ENCODE measurements around the gene SORL1.
"Not testable (repeated sequence)": the region's sequence is repeated elsewhere in the genome, so short reads cannot be mapped to it uniquely, and the experiment has no call there.

Gene SORL1

GRCh38 chr11:121567995-121568394 lies 115.9 kb downstream of the SORL1 start:
- DNase-seq = no peak

DNA sequence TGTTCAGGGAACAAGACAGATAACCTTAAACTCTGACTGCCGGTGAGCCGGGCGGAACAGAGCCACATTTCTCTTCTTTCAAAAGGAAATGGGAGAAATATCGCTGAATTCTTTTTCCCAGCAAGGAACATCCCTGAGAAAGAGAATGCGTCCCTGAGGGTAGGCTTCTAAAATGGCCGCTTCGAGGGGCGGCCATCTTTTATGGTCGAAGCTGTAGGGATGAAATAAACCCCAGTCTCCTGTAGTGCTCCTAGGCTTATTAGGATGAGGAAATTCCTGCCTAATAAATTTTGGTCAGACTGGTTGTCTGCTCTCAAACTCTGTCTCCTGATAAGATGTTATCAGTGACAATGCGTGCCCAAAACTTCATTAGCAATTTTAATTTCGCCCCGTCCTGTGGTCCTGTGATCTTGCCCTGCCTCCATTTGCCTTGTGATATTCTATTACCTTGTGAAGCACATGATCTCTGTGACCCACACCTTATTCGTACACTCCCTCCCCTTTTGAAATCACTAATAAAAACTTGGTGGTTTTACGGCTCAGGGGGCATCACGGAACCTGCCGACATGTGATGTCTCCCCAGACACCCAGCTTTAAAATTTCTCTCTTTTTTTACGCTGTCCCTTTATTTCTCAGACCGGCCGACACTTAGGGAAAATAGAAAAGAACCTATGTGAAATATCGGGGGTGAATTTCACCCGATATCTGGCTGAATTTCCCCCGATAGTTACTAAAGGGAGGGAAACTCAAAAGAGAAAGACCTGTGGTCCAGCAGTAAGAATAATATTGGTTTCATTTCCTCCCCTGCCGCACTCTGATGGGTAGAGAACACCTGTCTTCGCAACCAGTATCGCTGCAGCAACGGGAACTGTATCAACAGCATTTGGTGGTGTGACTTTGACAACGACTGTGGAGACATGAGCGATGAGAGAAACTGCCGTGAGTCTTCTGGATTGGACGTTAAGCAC lies 117.5 kb downstream of the SORL1 start:
- DNase-seq = not testable (repeated sequence)

DNA sequence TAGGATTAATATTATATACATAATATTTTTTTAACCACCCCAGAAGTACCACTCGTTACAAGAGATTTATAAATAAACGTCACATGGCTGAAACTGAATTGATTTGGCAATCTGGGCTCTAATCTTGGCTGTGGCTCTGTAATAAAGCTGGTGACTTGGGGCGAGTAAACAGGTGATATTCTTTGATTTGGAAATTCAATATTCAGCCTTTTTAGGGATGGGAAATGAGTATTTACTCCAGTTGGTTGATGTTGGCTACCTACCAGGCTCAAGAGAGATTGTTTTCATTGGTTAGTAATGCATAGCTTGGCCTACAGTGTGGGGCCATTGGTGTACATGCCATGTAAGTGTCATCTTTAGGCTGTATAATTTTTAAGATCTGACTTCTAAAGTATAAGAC lies 118.3 kb downstream of the SORL1 start:
- no peak for DNase-seq

DNA sequence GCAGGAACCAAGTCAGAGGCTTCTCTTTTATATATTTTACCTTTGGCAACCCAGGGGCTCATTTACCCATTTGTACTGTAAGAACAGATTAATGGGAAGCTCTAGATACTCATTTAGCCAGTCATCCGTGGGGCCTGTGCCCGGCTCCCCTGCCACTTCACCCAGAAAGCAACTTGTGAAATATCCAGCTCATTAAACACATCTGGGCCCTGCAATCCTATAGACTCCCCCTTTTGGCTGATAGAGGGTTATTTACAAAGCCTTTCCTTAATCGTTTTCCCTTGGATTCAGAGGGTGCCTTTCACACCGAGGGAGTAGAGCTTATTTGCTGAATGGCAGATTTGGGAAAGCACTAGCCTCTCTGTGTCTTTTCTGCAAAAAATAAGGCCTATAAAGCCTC lies 119.4 kb downstream of the SORL1 start:
- DNase-seq = peak; percentile 65

DNA sequence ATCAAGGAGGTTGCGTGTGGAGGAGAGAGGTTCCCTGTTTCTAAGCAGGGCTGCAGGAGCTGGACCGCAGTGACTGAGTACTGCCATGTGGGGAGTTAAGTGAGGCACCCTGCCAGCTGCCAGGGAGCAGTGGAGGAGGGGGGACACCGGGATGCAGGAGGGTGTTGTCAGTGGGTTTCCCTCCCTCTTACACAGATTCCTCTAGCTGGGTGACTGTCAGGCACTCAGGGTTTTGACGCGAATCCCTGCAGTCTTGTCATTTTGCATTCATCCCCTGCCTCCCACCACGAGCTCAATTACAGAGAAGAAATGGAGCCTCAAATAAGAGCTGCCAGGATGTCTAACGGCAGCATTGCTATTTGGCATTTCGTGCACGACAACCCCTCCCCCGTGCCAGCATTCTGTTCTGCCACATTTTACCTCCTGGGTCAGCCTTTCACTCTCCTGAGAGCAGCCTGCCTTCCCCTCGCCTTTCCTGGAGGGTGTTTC lies 120.5 kb downstream of the SORL1 start:
- DNase-seq = peak; percentile 23

DNA sequence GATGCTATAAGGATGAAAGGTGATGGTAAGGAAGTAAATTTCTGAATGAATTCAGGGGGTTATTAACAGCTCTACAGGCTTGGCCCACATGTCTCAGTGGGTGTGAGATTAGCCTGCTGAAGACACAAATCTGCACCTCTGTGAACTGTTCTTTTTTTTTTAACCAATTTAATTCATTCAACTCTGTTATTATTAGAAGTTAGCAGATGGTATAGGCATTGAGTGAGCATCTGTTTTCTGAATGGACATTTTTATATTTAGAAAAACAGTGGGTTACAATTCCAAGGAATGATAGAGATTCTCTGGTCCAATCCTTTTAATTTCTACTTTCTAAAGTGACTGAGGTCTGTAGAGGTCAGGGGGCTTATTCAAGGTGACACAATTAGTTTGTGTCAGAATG lies 122.7 kb downstream of the SORL1 start:
- DNase-seq = peak; percentile 8

DNA sequence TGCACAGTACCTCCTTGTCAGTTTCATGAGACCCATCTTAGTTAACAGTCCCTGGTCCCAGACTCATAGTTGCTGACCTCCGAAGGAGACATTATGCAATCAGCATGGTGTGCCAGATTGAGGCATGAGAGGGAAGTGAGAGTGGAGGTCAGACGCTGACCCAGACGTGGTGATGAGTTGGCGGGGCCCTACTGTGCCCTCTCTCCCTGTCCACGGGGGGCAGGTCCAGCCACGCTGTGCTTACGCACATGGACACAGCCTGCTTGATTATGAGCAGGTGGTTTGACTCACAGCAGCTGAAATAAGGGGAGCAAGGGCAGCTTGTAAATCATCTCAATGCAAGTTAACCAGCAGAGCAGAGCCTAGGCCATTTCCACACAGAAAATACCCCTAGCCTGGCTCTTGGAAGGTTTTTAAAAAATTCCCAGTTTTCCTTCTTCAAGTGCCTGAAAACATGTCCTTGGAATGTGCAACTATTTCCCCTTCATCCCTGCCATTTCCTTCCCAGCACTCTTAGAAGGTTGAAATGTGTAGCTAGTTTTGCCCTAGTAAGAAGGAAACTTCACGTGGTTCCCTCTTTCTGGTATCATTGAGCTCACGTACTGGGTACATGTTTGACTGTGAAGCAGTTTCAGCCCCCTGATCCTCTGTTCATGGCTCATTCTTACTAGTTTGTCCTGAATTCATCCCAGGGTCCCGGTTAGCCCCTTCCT lies 123.3 kb downstream of the SORL1 start:
- no peak for DNase-seq

GRCh38 chr11:121575963-121576290 lies 123.8 kb downstream of the SORL1 start:
- no peak for DNase-seq

- DNase-seq = no peak
Measured at GRCh38 chr11:121576531-121576930, 124.4 kb downstream of the SORL1 start.

DNA sequence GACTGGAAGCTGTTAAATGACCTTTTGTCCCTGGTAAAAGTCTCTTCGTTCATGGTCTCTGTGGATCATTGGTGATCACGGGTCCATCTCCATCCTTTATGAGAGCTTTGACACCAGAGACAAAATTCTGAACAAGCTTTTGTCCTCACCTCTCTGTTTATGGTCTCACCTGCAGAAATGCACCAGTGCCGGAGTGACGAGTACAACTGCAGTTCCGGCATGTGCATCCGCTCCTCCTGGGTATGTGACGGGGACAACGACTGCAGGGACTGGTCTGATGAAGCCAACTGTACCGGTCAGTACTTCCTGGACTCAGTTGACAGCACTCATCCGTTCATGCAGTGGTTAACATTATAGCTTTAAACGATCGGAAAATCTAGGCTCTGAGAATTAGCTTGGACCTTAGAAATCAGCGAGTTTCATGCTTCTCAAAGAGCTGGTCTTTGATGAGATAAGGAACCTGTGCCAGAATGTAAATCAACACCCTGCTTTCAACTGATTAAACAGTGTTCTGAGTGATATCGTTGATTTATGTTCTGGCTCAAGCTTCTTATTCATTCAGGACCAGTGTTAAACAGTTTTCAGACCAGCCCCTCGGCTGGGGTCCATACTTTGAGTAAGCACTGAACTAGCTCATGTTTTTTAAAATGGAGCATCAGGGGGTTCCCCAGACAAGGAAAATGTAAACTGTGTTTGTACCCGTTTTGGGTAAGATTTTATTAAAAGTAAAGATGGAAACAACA lies 125.2 kb downstream of the SORL1 start:
- DNase-seq = no peak

- DNase-seq = no peak
Measured at GRCh38 chr11:121578251-121578976, 126.3 kb downstream of the SORL1 start.

- no peak for DNase-seq
Measured at GRCh38 chr11:121580154-121580553, 128.0 kb downstream of the SORL1 start.

DNA sequence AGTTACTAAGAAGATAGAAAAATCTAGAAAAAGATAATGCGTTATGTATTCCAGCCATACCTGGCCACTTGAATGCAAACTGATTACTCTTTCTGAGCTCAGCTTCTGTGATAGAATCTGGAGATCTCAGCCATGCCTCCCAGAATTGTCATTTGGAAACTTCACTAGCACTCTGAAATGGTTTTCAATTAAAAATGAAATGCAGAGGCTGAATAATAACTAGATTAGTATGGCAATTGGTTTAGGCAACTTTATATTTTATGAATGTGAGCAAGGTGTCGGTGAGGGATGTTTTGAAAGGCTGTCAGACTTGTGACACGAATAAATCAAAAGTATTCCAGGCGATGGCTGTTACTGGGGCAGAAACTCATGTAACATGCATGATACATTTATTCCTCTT lies 129.5 kb downstream of the SORL1 start:
- DNase-seq = no peak

GRCh38 chr11:121582296-121582695 lies 130.2 kb downstream of the SORL1 start:
- no peak for DNase-seq

- no peak for DNase-seq
Measured at GRCh38 chr11:121583825-121584224, 131.7 kb downstream of the SORL1 start.

DNA sequence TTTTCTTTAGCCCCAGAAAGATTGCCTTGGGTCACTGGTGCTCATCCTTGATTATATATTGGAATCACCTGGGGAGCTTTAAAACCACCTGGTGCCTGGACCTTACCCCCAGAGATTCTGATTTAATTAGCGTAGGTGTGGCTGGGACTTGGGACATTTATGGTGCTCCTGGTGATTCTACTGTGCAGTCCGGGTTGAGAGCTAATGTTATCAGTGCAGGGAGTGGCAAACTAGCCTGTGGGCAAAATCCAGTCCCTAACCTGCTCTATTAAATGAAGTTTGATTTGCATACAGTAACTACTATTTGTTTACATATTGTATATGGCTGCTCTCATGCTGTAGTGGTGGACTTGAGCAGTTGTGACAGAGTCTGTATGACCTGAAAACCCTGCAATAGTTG lies 134.6 kb downstream of the SORL1 start:
- no peak for DNase-seq

DNA sequence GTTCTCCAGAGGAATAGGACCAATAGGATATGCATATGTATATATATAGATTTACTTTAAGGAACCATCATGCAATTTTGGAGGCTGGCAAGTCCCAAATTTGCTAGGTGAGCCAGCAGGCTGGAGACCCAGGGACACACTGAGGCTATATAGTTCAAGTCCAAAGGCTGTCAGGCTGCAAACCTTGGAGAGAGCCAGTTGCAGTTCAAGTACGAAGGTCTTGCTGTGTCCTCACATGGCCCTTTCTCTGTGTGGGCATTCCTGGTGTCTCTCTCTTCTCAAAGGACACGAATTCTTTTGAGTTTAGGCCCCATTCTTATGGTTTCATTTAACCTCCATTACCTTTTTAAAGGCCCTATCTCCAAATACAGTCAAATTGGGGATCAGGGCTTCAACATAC lies 135.1 kb downstream of the SORL1 start:
- DNase-seq = no peak

- no peak for DNase-seq
Measured at GRCh38 chr11:121588747-121589146, 136.6 kb downstream of the SORL1 start.

- no peak for DNase-seq
Measured at GRCh38 chr11:121589946-121590537, 137.9 kb downstream of the SORL1 start.

GRCh38 chr11:121590772-121591404 lies 138.8 kb downstream of the SORL1 start:
- DNase-seq = no peak

- DNase-seq = peak; percentile 62
Measured at GRCh38 chr11:121591405-121592033, 139.4 kb downstream of the SORL1 start.

Data from NCI-H2171 treated with DMSO at 0.1 percent for 48 hours (cell line).